ENCODE measurements around the gene C10orf90. TPM values are rescaled to one million over a fixed set of nuclear protein-coding genes. Genes with fewer than 3 reads are reported as not detected.

Gene C10orf90
- total and polyA plus RNA-seq, 4 donors, result 0.05 to 0.25 TPM; not detected in 2

GRCh38 chr10:126611303-126611702 lies 59.2 kb downstream of the C10orf90 start (continued):
- TF ChIP-seq CTCF (IDR thresholded peaks at IDR 0.05; ENCODE audit: low read depth, low read length, missing input control) (no peak), JUND (IDR thresholded peaks at IDR 0.05) (no peak), MAX (IDR thresholded peaks at IDR 0.05) (no peak), FOXA2 (IDR thresholded peaks at IDR 0.05) (no peak), NR2F2 (IDR thresholded peaks at IDR 0.05) (no peak), RXRA (IDR thresholded peaks at IDR 0.05) (no peak), HNF4A (conservative IDR thresholded peaks at IDR 0.05) (no peak), FOXA1 (IDR thresholded peaks at IDR 0.05) (no peak), ATF3 (IDR thresholded peaks at IDR 0.05) (no peak)

GRCh38 chr10:126609566-126609965 lies 60.9 kb downstream of the C10orf90 start:
- peaks cover 0 to 3% (median 0%) of the 10 kb centered on the region in 4 donors for H3K27me3 ChIP-seq (ENCODE audit: control insufficient read depth in 4 of 4, insufficient read depth in 4 of 4, low read length in 3 of 4)
- no peak overlapping the region for H3K9ac ChIP-seq (ENCODE audit: low read depth in 1 of 2, low read length in 2 of 2)
- TF ChIP-seq TAF1 (conservative IDR thresholded peaks at IDR 0.05), result no peak
- no peak for TF ChIP-seq FOXA1 (IDR thresholded peaks at IDR 0.05)
- TF ChIP-seq YY1 (IDR thresholded peaks at IDR 0.05), result no peak
- no peaks in the 10 kb centered on the region for H3K36me3 ChIP-seq (ENCODE audit: control insufficient read depth in 4 of 4, insufficient read depth in 3 of 4, low read depth in 1 of 4, low read length in 3 of 4)
- H3K4me1 ChIP-seq (ENCODE audit: control insufficient read depth in 4 of 4, insufficient read depth in 4 of 4, low read length in 3 of 4), result no peaks in the 10 kb centered on the region
- H3K9me3 ChIP-seq (ENCODE audit: control insufficient read depth in 4 of 4, low read length in 3 of 4), result no peaks in the 10 kb centered on the region
- no peak overlapping the region for H3K4me3 ChIP-seq (ENCODE audit: low read depth in 1 of 3, low read length in 3 of 3)
- 72% methylated on average over 4 of the region's 4 CpGs for WGBS
- H3K27ac ChIP-seq (ENCODE audit: low read depth in 1 of 2, low read length in 2 of 2), result no peak overlapping the region
- DNase-seq (ENCODE audit: low spot score), result no peak

- no peaks in the 10 kb centered on the region for H3K4me1 ChIP-seq (ENCODE audit: control insufficient read depth in 4 of 4, insufficient read depth in 4 of 4, low read length in 3 of 4)
- H3K9me3 ChIP-seq (ENCODE audit: control insufficient read depth in 4 of 4, low read length in 3 of 4), result peaks cover 0 to 3% (median 0%) of the 10 kb centered on the region in 4 donors
- no peaks in the 10 kb centered on the region for H3K27me3 ChIP-seq (ENCODE audit: control insufficient read depth in 4 of 4, insufficient read depth in 4 of 4, low read length in 3 of 4)
- TF ChIP-seq HNF4G (IDR thresholded peaks at IDR 0.05), result no peak
- TF ChIP-seq FOXA1 (IDR thresholded peaks at IDR 0.05), result no peak
- TF ChIP-seq SP1 (IDR thresholded peaks at IDR 0.05), result no peak
- no peak for TF ChIP-seq JUND (IDR thresholded peaks at IDR 0.05)
- TF ChIP-seq NR2F2 (IDR thresholded peaks at IDR 0.05), result no peak
- TF ChIP-seq TAF1 (conservative IDR thresholded peaks at IDR 0.05), result no peak
- TF ChIP-seq MAX (IDR thresholded peaks at IDR 0.05), result no peak
- TF ChIP-seq CTCF (IDR thresholded peaks at IDR 0.05; ENCODE audit: low read depth, low read length, missing input control), result no peak
- TF ChIP-seq ZBTB33 (IDR thresholded peaks at IDR 0.05), result no peak
- no peak for TF ChIP-seq YY1 (IDR thresholded peaks at IDR 0.05)
- no peak for TF ChIP-seq EGR1 (IDR thresholded peaks at IDR 0.05; ENCODE audit: low read depth in 2 of 2)
- no peak for TF ChIP-seq RAD21 (IDR thresholded peaks at IDR 0.05)
- TF ChIP-seq HNF4A (conservative IDR thresholded peaks at IDR 0.05), result no peak
- no peak for TF ChIP-seq FOXA2 (IDR thresholded peaks at IDR 0.05)
- TF ChIP-seq REST (IDR thresholded peaks at IDR 0.05), result no peak
- TF ChIP-seq ATF3 (IDR thresholded peaks at IDR 0.05), result no peak
- TF ChIP-seq RXRA (IDR thresholded peaks at IDR 0.05), result no peak
- no peak for TF ChIP-seq GABPA (IDR thresholded peaks at IDR 0.05 in 1 of 2, conservative IDR thresholded peaks at IDR 0.05 in 1 of 2)
- no peak overlapping the region for H3K9ac ChIP-seq (ENCODE audit: low read depth in 1 of 2, low read length in 2 of 2)
- no peak overlapping the region for H3K4me3 ChIP-seq (ENCODE audit: low read depth in 1 of 3, low read length in 3 of 3)
- no peak overlapping the region for H3K27ac ChIP-seq (ENCODE audit: low read depth in 1 of 2, low read length in 2 of 2)
- H3K36me3 ChIP-seq (ENCODE audit: control insufficient read depth in 4 of 4, insufficient read depth in 3 of 4, low read depth in 1 of 4, low read length in 3 of 4), result no peaks in the 10 kb centered on the region
- DNase-seq (ENCODE audit: low spot score), result no peak
- WGBS, result 77% methylated on average over 19 of the region's 19 CpGs
These were observed 70.4 kb downstream of the C10orf90 start for GRCh38 chr10:126599949-126600682.

All from liver (tissue), 9 donors.